HepG2 (cell line): Measurements from ENCODE around the gene TKFC. TPM values are rescaled to one million over a fixed set of nuclear protein-coding genes. Genes with fewer than 3 reads are reported as not detected.

ENCODE experiments used
- CENPX ChIP-seq: sonication (generic); formaldehyde crosslinking; IDR thresholded peaks from 2 replicates; pipeline ENCODE4 v1.9.0; 2021; ENCODE audit warnings: mild to moderate bottlenecking, missing genetic modification reagents, moderate library complexity
- HMG20A ChIP-seq: IDR thresholded peaks from 2 replicates; pipeline ENCODE4 v1.6.1; 2016; ENCODE audit warnings: borderline replicate concordance
- KLF11 ChIP-seq: IDR thresholded peaks from 2 replicates; pipeline ENCODE4 v1.6.1; 2016; ENCODE audit warnings: missing compliant biosample characterization
- TEF ChIP-seq: sonication (generic); formaldehyde crosslinking; IDR thresholded peaks from 2 replicates; pipeline ENCODE4 v1.5.0; 2020; ENCODE audit warnings: missing genetic modification reagents
- ZBTB49 ChIP-seq: sonication (generic); formaldehyde crosslinking; IDR thresholded peaks from 2 replicates; pipeline ENCODE4 v1.4.0; 2020; ENCODE audit warnings: missing genetic modification reagents, borderline replicate concordance
- ZFX ChIP-seq: sonication (generic); formaldehyde crosslinking; IDR thresholded peaks from 2 replicates; pipeline ENCODE4 v1.4.0; 2020; ENCODE audit warnings: mild to moderate bottlenecking, low read depth, missing genetic modification reagents, moderate library complexity
- ZNF121 ChIP-seq: sonication (generic); formaldehyde crosslinking; IDR thresholded peaks from 2 replicates; pipeline ENCODE4 v1.5.0; 2020; ENCODE audit warnings: mild to moderate bottlenecking, missing genetic modification reagents
- ZNF329 ChIP-seq: sonication (generic); formaldehyde crosslinking; IDR thresholded peaks from 2 replicates; pipeline ENCODE4 v1.9.0; 2021; ENCODE audit warnings: low read depth, mild to moderate bottlenecking, missing genetic modification reagents
- ZNF33B ChIP-seq: sonication (generic); formaldehyde crosslinking; IDR thresholded peaks from 2 replicates; pipeline ENCODE4 v1.5.1; 2020; ENCODE audit warnings: mild to moderate bottlenecking, missing genetic modification reagents
- ZNF746 ChIP-seq: sonication (generic); formaldehyde crosslinking; IDR thresholded peaks from 2 replicates; pipeline ENCODE4 v1.8.0; 2022; ENCODE audit warnings: mild to moderate bottlenecking, missing genetic modification reagents
- ZNF792 ChIP-seq: IDR thresholded peaks from 2 replicates; pipeline ENCODE4 v1.6.1; 2016
- polyA plus RNA-seq, 8 experiments: library from polyadenylated mRNA; depleted of rRNA in 3 of 8; stranded (reverse) in 7 of 8; unstranded in 1 of 8; fragments of >200 nt; fragmentation: Illumina TruSeq in 4 of 8; extraction: Trizol in 4 of 8; gene quantifications; 2 replicates each; pipeline versions ENCODE4 v1.2.1 to v1.2.3, GENCODE V29; 2011 to 2016; ENCODE audit warnings: low read depth in 4 of 8, missing spikeins in 1 of 8, mixed read lengths in 1 of 8; ENCODE audit not compliant: insufficient read depth in 1 of 8
- total RNA-seq, 5 experiments: library from RNA; depleted of rRNA; stranded (reverse); fragments of >200 nt; fragmentation: Illumina TruSeq; extraction: Trizol; gene quantifications; 2 replicates each; pipeline ENCODE4 v1.2.3, GENCODE V29; 2016; ENCODE audit warnings: low read depth in 1 of 5
- TF ChIP-seq, protein P1 (sequence below), 2 experiments: sonication (generic) in 1 of 2; formaldehyde crosslinking in 1 of 2; IDR thresholded peaks; 2 replicates each; pipeline versions ENCODE4 v1.6.1 to v1.9.0; 2014 to 2022; ENCODE audit warnings: antibody characterized with exemption in 1 of 2, borderline replicate concordance in 1 of 2, inconsistent platforms in 1 of 2, low read depth in 1 of 2, missing genetic modification reagents in 1 of 2
- TF ChIP-seq, protein P2 (sequence below): sonication (generic); formaldehyde crosslinking; IDR thresholded peaks from 2 replicates; pipeline ENCODE4 v1.5.1; 2020; ENCODE audit warnings: missing genetic modification reagents, mild to moderate bottlenecking, borderline replicate concordance
- TF ChIP-seq, protein P3 (sequence below): sonication (generic); formaldehyde crosslinking; conservative IDR thresholded peaks from 2 replicates; pipeline ENCODE4 v1.4.0; 2020; ENCODE audit warnings: missing genetic modification reagents

TKFC gene
- total and polyA plus RNA-seq, 2 of the 13 experiments (the other 11 are each of a cell fraction or from before 2014, with no cell fraction given): 147 to 197 TPM

- TF ChIP-seq, protein P1, sequence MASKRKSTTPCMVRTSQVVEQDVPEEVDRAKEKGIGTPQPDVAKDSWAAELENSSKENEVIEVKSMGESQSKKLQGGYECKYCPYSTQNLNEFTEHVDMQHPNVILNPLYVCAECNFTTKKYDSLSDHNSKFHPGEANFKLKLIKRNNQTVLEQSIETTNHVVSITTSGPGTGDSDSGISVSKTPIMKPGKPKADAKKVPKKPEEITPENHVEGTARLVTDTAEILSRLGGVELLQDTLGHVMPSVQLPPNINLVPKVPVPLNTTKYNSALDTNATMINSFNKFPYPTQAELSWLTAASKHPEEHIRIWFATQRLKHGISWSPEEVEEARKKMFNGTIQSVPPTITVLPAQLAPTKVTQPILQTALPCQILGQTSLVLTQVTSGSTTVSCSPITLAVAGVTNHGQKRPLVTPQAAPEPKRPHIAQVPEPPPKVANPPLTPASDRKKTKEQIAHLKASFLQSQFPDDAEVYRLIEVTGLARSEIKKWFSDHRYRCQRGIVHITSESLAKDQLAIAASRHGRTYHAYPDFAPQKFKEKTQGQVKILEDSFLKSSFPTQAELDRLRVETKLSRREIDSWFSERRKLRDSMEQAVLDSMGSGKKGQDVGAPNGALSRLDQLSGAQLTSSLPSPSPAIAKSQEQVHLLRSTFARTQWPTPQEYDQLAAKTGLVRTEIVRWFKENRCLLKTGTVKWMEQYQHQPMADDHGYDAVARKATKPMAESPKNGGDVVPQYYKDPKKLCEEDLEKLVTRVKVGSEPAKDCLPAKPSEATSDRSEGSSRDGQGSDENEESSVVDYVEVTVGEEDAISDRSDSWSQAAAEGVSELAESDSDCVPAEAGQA (IDR thresholded peaks at IDR 0.05; ENCODE audit: low read depth): no peak
- TF ChIP-seq, protein P1 (CRISPR knock-in tag; IDR thresholded peaks at IDR 0.05; ENCODE audit: borderline replicate concordance): no peak
- TF ChIP-seq KLF11 (no peak), TEF (CRISPR knock-in tag) (no peak), ZBTB49 (no peak), ZNF792 (CRISPR knock-in tag) (0 out of 2 replicates have a peak, but pooled peaks have one; percentile 47), ZFX (CRISPR knock-in tag) (peak; percentile 51; the same call in 1 of the 2 replicates), ZNF33B (CRISPR knock-in tag) (no peak), ZNF329 (CRISPR knock-in tag) (no peak), CENPX (CRISPR knock-in tag) (no peak), HMG20A (CRISPR knock-in tag) (no peak), ZNF746 (CRISPR knock-in tag) (no peak), ZNF121 (CRISPR knock-in tag) (no peak)
- TF ChIP-seq, protein P2, sequence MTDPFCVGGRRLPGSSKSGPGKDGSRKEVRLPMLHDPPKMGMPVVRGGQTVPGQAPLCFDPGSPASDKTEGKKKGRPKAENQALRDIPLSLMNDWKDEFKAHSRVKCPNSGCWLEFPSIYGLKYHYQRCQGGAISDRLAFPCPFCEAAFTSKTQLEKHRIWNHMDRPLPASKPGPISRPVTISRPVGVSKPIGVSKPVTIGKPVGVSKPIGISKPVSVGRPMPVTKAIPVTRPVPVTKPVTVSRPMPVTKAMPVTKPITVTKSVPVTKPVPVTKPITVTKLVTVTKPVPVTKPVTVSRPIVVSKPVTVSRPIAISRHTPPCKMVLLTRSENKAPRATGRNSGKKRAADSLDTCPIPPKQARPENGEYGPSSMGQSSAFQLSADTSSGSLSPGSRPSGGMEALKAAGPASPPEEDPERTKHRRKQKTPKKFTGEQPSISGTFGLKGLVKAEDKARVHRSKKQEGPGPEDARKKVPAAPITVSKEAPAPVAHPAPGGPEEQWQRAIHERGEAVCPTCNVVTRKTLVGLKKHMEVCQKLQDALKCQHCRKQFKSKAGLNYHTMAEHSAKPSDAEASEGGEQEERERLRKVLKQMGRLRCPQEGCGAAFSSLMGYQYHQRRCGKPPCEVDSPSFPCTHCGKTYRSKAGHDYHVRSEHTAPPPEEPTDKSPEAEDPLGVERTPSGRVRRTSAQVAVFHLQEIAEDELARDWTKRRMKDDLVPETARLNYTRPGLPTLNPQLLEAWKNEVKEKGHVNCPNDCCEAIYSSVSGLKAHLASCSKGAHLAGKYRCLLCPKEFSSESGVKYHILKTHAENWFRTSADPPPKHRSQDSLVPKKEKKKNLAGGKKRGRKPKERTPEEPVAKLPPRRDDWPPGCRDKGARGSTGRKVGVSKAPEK (CRISPR knock-in tag): no peak
- TF ChIP-seq, protein P3, sequence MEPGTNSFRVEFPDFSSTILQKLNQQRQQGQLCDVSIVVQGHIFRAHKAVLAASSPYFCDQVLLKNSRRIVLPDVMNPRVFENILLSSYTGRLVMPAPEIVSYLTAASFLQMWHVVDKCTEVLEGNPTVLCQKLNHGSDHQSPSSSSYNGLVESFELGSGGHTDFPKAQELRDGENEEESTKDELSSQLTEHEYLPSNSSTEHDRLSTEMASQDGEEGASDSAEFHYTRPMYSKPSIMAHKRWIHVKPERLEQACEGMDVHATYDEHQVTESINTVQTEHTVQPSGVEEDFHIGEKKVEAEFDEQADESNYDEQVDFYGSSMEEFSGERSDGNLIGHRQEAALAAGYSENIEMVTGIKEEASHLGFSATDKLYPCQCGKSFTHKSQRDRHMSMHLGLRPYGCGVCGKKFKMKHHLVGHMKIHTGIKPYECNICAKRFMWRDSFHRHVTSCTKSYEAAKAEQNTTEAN (CRISPR knock-in tag): no peak
These were observed 3.3 kb downstream of the TKFC start (continued) for GRCh38 chr11:61336171-61336935.
